ENCODE measurements around the gene MOB1B. TPM values are rescaled to one million over a fixed set of nuclear protein-coding genes. Genes with fewer than 3 reads are reported as not detected.
A peak's percentile ranks its signal among the peaks of the same experiment; 100 is the strongest.
"Not testable (repeated sequence)": the region's sequence is repeated elsewhere in the genome, so short reads cannot be mapped to it uniquely, and the experiment has no call there.

The MOB1B gene
- polyA plus RNA-seq, 1 donor: 51.6 TPM

DNA sequence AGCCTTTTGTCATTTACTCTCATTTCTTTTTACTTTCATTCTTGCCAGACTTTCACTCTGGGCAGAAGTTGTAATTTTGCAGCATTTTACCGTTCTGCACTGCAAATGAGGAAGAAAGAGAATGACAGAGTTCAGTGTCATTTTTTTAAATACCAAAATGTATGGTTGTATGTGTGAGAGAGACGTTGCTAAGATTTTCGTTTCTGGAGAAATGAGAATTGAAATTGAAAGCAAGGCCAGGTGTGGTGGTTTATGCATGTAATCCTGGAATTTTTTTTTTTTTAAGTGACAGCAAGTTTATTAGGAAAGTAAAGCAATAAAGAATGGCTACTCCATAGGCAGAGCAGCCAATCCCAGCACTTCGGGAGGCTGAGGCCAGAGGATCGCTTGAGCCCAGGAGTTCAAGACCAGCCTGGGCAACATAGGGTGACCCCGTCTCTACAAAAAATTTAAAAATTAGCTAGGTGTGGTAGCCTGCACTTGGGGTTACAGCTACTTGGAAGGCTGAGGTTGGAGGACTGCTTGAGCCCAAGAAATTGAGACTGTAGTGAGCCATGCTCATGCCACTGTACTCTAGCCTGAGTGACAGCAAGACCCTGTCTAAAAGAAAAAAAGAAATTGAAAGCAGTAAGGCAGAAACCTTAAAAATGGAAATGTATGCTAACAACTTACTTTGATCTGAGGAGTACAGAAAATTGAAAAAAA is 104.2 kb downstream of the MOB1B start:
- DNase-seq: no peak

DNA sequence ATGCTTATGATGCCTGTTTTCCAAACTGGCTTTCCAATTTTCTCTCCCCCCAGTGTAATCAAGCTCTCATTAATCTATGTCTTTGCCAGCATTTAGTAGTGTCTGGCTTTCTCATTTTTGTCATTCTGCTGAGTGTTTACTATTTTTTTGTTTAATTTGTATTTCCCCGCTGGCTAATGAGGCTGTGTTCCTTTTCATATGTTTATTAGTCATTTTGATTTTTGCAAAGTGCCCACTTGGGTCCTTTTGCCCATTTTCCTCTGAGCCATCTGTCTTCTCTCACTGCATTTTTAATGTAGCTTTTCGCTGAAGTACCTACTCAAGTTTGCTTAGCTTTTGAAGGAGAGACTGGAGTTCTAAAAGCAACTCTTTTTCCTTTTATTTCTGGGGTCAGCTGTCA is 106.0 kb downstream of the MOB1B start:
- no peak for DNase-seq

DNA sequence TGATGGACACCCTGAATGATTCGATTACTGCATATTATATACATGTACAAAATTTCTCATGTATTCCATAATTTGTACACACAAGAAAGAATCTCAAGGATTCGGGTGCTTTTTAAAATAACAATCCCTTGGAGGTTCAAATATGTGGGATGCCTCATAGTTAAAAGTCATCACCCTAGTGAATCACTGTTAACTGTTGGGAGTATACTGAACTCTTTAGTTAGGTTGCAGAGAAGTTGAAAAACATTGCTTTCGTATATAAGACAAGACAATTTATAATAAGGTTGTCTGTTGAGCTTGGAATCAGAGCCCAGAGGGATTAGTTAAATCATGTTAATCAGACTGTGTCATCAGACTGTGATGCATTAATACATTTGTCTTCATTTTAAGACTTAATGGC is 106.9 kb downstream of the MOB1B start:
- no peak for DNase-seq

DNA sequence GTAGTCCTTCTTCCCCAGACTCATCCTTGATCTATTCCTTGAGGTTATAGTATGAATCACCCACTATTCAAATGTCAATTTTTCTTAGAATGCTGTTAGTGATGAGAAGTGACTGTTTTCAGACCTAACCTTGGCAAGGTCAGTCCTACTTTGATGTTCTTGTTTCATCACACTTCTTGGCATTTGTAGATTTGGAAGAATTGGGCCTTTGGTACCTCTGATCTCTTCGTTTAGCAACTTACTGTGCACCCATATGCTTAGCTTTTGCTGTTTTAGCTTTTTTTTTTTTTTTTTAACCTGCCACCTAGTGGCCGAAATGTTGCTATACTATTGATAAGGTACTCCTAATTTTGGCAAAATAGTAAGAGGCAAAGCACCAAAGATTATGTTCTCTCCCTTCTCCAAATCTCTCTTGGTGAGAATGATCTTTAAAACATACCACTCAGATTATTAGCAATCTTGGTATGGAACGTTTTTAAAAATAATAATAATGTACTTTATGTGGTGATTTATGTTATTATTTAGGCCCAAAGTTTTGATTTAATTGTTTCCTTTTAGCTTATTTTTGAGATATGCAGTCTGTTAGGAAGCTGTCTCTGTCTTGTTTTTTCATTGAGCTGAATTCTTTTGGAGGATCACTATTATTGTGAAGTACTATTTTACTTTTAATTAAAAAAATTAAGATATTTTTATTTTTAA is 107.9 kb downstream of the MOB1B start:
- DNase-seq: peak; percentile 38

DNA sequence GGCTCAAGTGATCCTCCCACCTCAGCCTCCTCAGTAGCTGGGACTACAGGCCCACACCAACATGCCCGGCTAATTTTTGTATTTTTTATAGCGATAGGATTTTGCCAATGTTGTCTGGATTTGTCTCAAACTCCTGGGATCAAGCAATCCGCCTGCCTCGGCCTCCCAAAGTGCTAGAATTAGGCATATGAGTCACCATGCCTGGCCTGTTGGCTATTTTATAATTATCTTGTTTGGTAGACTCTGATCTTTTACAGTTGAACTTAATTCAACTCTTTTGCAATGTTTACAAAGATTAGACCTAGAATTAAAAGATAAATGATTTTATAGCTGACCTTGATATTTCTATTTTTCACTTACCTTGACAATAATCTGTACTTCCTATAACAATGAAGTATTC is 109.3 kb downstream of the MOB1B start:
- DNase-seq: no peak

DNA sequence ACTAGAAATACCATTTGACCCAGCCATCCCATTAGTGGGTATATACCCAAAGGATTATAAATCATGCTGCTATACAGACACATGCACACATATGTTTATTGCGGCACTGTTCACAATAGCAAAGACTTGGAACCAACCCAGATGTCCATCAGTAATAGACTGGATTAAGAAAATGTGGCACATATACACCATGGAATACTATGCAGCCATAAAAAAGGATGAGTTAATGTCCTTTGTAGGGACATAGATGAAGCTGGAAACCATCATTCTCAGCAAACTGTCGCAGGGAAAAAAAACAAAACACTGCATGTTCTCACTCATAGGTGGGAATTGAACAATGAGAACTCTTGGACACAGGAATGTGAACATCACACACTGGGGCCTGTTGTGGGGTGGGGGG is 115.2 kb downstream of the MOB1B start:
- not testable (repeated sequence) for DNase-seq

DNA sequence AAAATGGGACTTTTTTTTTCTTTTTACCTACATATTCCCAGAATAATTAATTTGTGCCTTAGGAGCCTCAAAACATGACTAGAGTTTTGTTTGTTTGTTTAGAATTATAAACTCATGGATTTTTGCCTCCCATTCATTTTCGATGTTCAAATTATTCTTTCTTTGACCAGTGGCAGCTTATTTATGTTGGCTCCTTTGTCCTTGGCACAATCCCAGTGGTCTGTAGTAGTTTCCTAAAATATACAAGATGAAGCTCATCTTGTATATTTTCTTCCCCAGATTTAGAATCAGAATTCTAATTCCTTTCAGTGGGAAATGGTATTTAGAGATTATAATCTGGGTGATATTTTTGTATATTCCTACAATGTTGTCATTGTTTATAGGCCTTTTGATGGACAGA is 118.4 kb downstream of the MOB1B start:
- no peak for DNase-seq

DNA sequence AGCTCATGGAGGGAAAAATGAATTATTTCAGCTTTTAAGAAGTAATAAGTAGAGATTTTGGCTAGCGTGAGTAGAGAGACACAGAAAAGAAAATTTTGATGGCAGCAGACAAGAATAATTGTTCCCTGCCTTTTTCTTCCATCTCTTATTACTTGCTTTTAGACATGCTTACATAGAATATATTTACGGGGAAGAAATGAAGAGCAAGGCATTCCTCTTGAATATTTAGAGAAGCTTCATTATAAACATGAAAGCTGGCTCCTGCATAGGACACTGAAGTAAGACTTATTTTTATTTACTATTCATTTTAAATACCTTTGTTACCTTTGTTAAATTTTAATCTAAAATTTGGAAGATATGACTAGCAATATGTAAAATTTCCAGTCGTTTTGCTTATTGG is 123.5 kb downstream of the MOB1B start:
- DNase-seq: no peak

DNA sequence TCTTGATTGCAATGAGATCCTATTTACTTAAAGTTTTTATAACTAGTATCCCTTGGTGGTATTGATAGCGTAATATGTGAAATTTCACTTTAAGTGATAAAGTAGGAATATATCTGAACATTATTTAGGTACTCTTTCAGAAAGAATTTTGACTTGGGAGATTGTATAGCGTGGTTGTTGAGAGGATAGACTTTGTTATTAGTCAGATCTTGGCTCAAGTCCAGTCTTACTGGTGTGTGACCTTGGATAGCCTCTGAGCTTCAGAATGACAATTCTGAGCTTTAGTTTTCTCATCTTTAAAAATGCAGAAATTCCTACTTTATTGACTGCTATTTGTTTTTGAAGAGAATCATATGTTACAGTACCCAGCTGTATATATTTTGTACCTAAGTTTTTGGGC is 123.9 kb downstream of the MOB1B start:
- DNase-seq: no peak

DNA sequence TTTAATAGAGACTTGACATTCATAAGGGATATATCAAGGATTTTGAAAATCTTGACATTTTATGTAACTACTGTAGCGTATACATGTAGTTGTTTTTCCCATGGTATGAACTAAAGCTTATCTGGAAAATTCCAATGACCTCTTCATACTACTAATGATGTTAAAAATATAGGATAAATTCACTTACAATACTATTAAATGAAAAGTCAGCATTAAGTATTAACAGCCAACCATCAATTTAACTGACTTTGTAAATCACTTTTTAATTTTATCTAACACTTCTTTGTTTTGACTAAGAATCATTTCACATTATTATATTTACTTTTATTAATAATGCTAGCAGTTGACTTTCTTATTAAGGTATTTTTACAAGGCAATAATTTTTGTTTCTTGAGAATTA is 125.4 kb downstream of the MOB1B start:
- no peak for DNase-seq

DNA sequence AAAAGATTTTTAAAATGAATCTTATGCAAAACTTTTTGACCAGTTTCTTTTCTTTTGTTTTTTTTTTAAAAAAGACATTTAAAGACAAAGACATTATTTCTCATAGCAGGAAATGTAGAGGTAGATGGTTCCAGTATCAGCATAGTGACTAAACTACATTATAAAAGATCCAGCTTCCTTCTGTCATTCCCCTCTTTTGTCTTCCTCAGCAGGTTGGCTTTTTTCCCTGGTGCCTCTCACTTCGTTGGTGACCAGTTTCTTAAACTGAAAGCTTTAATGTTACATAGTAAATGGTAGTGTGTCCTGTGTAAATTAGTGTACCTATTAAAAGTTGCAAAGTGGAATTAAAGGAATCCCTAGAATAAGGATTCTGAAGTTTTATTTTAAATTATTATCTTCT is 127.3 kb downstream of the MOB1B start:
- DNase-seq: no peak

DNA sequence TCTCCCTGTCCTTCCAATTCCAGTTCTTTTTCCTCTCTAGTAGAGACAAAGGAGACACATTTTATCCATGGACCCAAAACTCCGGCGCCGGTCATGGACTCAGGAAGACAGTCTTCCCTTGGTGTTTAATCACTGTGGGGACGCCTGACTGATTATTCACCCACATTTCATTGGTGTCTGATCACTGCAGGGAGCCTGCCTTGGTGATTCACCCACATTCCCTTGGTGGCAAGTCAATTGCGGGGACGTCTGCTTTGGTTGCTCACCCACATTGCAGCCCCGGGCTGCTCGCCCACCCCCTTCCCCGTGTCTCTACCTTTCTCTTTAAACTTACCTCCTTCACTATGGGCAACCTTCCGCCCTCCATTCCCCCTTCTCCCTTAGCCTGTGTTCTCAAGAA is 129.9 kb downstream of the MOB1B start:
- not testable (repeated sequence) for DNase-seq

Other genes starting within 250 kb of the MOB1B start
- gene JCHAIN, start 235.9 kb upstream of the MOB1B start, polyA plus RNA-seq (ENCODE audit: insufficient read length): 0.96 TPM
- gene UTP3, start 213.8 kb upstream of the MOB1B start, polyA plus RNA-seq (ENCODE audit: insufficient read length): 49.2 TPM
- gene RUFY3, start 180.4 kb upstream of the MOB1B start, polyA plus RNA-seq (ENCODE audit: insufficient read length): 212 TPM
- gene GRSF1, start 62.5 kb upstream of the MOB1B start, polyA plus RNA-seq (ENCODE audit: insufficient read length): 137 TPM
- 34.6 TPM for gene DCK, start 91.3 kb downstream of the MOB1B start, polyA plus RNA-seq (ENCODE audit: insufficient read length)

Data from left kidney (tissue), 2 donors.